GM23338 (cell line): ENCODE data around the gene ABCC6. TPM values are rescaled to one million over a fixed set of nuclear protein-coding genes. Genes with fewer than 3 reads are reported as not detected.

Experiments
- ATAC-seq: fragments of 200-7000 bp; cut with Tn5 transposase; 3 replicates; pipeline ENCODE4 v1.9.1; 2020
- DNase-seq: peaks from one replicate; pipeline ENCODE4 v3.0.0-alpha.2; 2015; ENCODE audit warnings: low spot score
- H2AFZ ChIP-seq: fragments of 200-600 bp; sonication (generic); 2 replicates; pipeline ENCODE4 v1.8.0; 2016; ENCODE audit warnings: antibody characterized with exemption, mild to moderate bottlenecking, moderate library complexity
- H3F3A ChIP-seq: fragments of 200-600 bp; sonication (generic); replicated peaks from 2 replicates; pipeline ENCODE4 v1.8.0; 2017; ENCODE audit warnings: antibody characterized with exemption, mixed run types, low read depth
- H3K27ac ChIP-seq: fragments of 200-600 bp; sonication (generic); 2 replicates; pipeline ENCODE4 v1.6.1; 2016; ENCODE audit warnings: low read depth
- H3K27me3 ChIP-seq: fragments of 200-600 bp; sonication (generic); 2 replicates; pipeline ENCODE4 v1.8.0; 2016; ENCODE audit warnings: mild to moderate bottlenecking, mixed run types, moderate library complexity; ENCODE audit not compliant: insufficient read depth
- H3K36me3 ChIP-seq: fragments of 200-600 bp; sonication (generic); 2 replicates; pipeline ENCODE4 v1.8.0; 2016; ENCODE audit warnings: mild to moderate bottlenecking; ENCODE audit not compliant: insufficient read depth
- H3K4me1 ChIP-seq: fragments of 200-600 bp; sonication (generic); 2 replicates; pipeline ENCODE4 v1.8.0; 2016; ENCODE audit warnings: mild to moderate bottlenecking, moderate library complexity; ENCODE audit not compliant: insufficient read depth
- H3K4me2 ChIP-seq: fragments of 200-600 bp; sonication (generic); 2 replicates; pipeline ENCODE4 v1.7.1; 2017; ENCODE audit warnings: mixed run types
- H3K4me3 ChIP-seq: fragments of 200-600 bp; sonication (generic); 2 replicates; pipeline ENCODE4 v1.6.1; 2016; ENCODE audit warnings: mixed run types
- H3K79me2 ChIP-seq: fragments of 200-600 bp; sonication (generic); replicated peaks from 2 replicates; pipeline ENCODE4 v1.8.0; 2017; ENCODE audit warnings: mild to moderate bottlenecking; ENCODE audit not compliant: insufficient read depth
- H3K9me2 ChIP-seq: fragments of 200-600 bp; sonication (generic); 2 replicates; pipeline ENCODE4 v1.8.0; 2017; ENCODE audit not compliant: insufficient read depth
- H4K20me1 ChIP-seq: fragments of 200-600 bp; sonication (generic); replicated peaks from 2 replicates; pipeline ENCODE4 v1.8.0; 2017; ENCODE audit warnings: mild to moderate bottlenecking; ENCODE audit not compliant: insufficient read depth
- H3K27ac Mint-ChIP-seq: 2 replicates; pipeline ENCODE4 v1.8.0; 2020; ENCODE audit warnings: inconsistent platforms, mild to moderate bottlenecking, moderate library complexity, mixed read lengths
- H3K27me3 Mint-ChIP-seq: 3 replicates; pipeline ENCODE4 v1.8.0; 2022; ENCODE audit warnings: low read depth, mild to moderate bottlenecking, moderate library complexity, mixed read lengths, inconsistent platforms; ENCODE audit not compliant: insufficient read depth, poor library complexity
- H3K36me3 Mint-ChIP-seq: 3 replicates; pipeline ENCODE4 v1.8.0; 2021; ENCODE audit warnings: low read depth, mild to moderate bottlenecking, inconsistent platforms, moderate library complexity, mixed read lengths
- H3K4me1 Mint-ChIP-seq: 3 replicates; pipeline ENCODE4 v1.8.0; 2020; ENCODE audit warnings: mild to moderate bottlenecking, inconsistent platforms, mixed read lengths
- H3K4me3 Mint-ChIP-seq: 3 replicates; pipeline ENCODE4 v1.8.0; 2021; ENCODE audit warnings: moderate library complexity, mild to moderate bottlenecking, inconsistent platforms, mixed read lengths
- H3K9me3 Mint-ChIP-seq: 3 replicates; pipeline ENCODE4 v1.8.0; 2020; ENCODE audit warnings: moderate library complexity, mild to moderate bottlenecking, inconsistent platforms, mixed read lengths
- CREB1 ChIP-seq: fragments of 250-450 bp; sonication (Bioruptor Pico); IDR thresholded peaks from 2 replicates; pipeline ENCODE4 v1.5.0; 2020; ENCODE audit warnings: low read depth, mild to moderate bottlenecking, moderate library complexity
- NANOG ChIP-seq: IDR thresholded peaks from 2 replicates; pipeline ENCODE4 v1.6.1; 2016; ENCODE audit warnings: antibody characterized with exemption, borderline replicate concordance
- STAT1 ChIP-seq: IDR thresholded peaks from one replicate; pipeline ENCODE4 v1.6.1; 2016; ENCODE audit warnings: antibody characterized with exemption; ENCODE audit not compliant: unreplicated experiment
- ZNF114 ChIP-seq: fragments of 250-450 bp; sonication (Bioruptor Pico); IDR thresholded peaks from 2 replicates; pipeline ENCODE4 v1.5.0; 2020; ENCODE audit warnings: mild to moderate bottlenecking, moderate library complexity
- ZNF331 ChIP-seq: fragments of 250-450 bp; sonication (Bioruptor Pico); IDR thresholded peaks from 2 replicates; pipeline ENCODE4 v1.5.0; 2020; ENCODE audit warnings: low read depth, mild to moderate bottlenecking, moderate library complexity
- polyA plus RNA-seq: library from polyadenylated mRNA; unstranded; fragments of >200 nt; fragmentation: Nextera tagmentation; extraction: Ambion mirVana; gene quantifications from 2 replicates; pipeline ENCODE4 v1.2.1, GENCODE V29; 2016
- total RNA-seq: library from RNA; depleted of rRNA; stranded (reverse); fragments of >200 nt; shearing (Covaris generic); gene quantifications from 2 replicates; pipeline ENCODE4 v1.2.3, GENCODE V29; 2014
- TF ChIP-seq, protein P1 (sequence below), 2 experiments: fragments of 200-600 bp in 1 of 2; sonication (generic) in 1 of 2; conservative IDR thresholded peaks; 2 replicates each; pipeline versions ENCODE4 v1.5.1 to v1.6.1; 2016 to 2017; ENCODE audit warnings: antibody characterized with exemption in 2 of 2, low read depth in 2 of 2, mild to moderate bottlenecking in 2 of 2, moderate library complexity in 1 of 2
- TF ChIP-seq, protein P2 (sequence below): fragments of 250-450 bp; sonication (Bioruptor Pico); IDR thresholded peaks from 2 replicates; pipeline ENCODE4 v1.5.0; 2020; ENCODE audit warnings: mild to moderate bottlenecking, moderate library complexity
- TF ChIP-seq, protein P3 (sequence below): IDR thresholded peaks from one replicate; pipeline ENCODE4 v1.6.1; 2018; ENCODE audit warnings: antibody characterized with exemption; ENCODE audit not compliant: unreplicated experiment

ABCC6 gene
- total and polyA plus RNA-seq, 2 experiments from 2014 or later: 0.73 to 2.8 TPM

DNA sequence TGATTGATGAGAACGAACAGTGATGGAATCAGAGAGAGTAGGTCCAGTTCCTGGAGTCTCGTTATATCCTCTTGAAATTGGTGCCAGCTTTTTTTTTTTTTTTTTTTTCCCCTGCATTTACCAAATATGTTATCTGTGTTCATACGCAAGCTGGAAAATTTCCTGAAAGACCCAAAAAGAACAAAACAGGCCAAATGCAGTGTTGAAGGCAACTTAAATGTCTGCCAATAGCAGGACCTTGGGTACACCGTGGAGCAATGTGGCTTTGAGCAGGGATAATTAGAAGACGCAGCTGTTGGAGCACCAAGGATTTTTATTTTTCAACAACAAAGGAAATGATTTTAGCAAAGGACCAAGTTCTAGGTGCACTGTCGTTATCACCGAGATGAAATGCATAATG is 105.0 kb downstream of the ABCC6 start (continued):
- TF ChIP-seq, protein P1, sequence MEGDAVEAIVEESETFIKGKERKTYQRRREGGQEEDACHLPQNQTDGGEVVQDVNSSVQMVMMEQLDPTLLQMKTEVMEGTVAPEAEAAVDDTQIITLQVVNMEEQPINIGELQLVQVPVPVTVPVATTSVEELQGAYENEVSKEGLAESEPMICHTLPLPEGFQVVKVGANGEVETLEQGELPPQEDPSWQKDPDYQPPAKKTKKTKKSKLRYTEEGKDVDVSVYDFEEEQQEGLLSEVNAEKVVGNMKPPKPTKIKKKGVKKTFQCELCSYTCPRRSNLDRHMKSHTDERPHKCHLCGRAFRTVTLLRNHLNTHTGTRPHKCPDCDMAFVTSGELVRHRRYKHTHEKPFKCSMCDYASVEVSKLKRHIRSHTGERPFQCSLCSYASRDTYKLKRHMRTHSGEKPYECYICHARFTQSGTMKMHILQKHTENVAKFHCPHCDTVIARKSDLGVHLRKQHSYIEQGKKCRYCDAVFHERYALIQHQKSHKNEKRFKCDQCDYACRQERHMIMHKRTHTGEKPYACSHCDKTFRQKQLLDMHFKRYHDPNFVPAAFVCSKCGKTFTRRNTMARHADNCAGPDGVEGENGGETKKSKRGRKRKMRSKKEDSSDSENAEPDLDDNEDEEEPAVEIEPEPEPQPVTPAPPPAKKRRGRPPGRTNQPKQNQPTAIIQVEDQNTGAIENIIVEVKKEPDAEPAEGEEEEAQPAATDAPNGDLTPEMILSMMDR (conservative IDR thresholded peaks at IDR 0.05; ENCODE audit: low read depth in 2 of 2): no peak

DNA sequence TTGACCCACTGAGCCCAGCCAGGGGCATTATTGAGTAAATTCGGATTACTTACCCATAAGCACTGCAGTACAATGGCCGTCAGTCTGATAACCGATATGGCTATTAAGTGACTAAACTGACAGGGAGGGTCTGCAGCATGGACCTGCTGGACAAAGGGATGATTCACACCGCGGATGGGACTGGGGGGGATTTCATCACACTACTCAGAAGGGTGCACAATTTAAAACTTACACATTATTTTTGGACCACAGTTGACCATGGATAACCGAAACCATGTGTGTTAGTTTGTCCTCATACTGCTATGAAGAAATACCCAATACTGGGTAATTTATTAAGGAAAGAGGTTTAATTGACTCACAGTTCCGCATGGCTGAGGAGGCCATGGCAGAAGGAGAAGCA is 106.5 kb downstream of the ABCC6 start:
- Mint-ChIP-seq H3K4me1 (no peaks in the 10 kb centered on the region), H3K9me3 (no peaks in the 10 kb centered on the region), H3K36me3 (peaks cover 76% of the 10 kb centered on the region), H3K27me3 (peaks cover 7% of the 10 kb centered on the region), H3K4me3 (no peak overlapping the region), H3K27ac (no peak overlapping the region)
- Histone ChIP-seq H3K27ac (no peak overlapping the region), H3F3A (no peaks in the 10 kb centered on the region), H3K27me3 (no peaks in the 10 kb centered on the region), H3K9me2 (no peaks in the 10 kb centered on the region), H3K79me2 (no peaks in the 10 kb centered on the region), H3K4me1 (no peaks in the 10 kb centered on the region), H3K4me2 (no peak overlapping the region), H2AFZ (no peak overlapping the region), H3K4me3 (no peak overlapping the region), H4K20me1 (peaks cover 9% of the 10 kb centered on the region; the same call in 1 of the 2 replicates), H3K36me3 (peaks cover 48% of the 10 kb centered on the region)
- ATAC-seq (no peak), DNase-seq (no peak)
- TF ChIP-seq ZNF331 (CRISPR knock-in tag) (no peak), CREB1 (CRISPR knock-in tag) (no peak), STAT1 (no peak), NANOG (no peak), ZNF114 (no peak)
- TF ChIP-seq, protein P2, sequence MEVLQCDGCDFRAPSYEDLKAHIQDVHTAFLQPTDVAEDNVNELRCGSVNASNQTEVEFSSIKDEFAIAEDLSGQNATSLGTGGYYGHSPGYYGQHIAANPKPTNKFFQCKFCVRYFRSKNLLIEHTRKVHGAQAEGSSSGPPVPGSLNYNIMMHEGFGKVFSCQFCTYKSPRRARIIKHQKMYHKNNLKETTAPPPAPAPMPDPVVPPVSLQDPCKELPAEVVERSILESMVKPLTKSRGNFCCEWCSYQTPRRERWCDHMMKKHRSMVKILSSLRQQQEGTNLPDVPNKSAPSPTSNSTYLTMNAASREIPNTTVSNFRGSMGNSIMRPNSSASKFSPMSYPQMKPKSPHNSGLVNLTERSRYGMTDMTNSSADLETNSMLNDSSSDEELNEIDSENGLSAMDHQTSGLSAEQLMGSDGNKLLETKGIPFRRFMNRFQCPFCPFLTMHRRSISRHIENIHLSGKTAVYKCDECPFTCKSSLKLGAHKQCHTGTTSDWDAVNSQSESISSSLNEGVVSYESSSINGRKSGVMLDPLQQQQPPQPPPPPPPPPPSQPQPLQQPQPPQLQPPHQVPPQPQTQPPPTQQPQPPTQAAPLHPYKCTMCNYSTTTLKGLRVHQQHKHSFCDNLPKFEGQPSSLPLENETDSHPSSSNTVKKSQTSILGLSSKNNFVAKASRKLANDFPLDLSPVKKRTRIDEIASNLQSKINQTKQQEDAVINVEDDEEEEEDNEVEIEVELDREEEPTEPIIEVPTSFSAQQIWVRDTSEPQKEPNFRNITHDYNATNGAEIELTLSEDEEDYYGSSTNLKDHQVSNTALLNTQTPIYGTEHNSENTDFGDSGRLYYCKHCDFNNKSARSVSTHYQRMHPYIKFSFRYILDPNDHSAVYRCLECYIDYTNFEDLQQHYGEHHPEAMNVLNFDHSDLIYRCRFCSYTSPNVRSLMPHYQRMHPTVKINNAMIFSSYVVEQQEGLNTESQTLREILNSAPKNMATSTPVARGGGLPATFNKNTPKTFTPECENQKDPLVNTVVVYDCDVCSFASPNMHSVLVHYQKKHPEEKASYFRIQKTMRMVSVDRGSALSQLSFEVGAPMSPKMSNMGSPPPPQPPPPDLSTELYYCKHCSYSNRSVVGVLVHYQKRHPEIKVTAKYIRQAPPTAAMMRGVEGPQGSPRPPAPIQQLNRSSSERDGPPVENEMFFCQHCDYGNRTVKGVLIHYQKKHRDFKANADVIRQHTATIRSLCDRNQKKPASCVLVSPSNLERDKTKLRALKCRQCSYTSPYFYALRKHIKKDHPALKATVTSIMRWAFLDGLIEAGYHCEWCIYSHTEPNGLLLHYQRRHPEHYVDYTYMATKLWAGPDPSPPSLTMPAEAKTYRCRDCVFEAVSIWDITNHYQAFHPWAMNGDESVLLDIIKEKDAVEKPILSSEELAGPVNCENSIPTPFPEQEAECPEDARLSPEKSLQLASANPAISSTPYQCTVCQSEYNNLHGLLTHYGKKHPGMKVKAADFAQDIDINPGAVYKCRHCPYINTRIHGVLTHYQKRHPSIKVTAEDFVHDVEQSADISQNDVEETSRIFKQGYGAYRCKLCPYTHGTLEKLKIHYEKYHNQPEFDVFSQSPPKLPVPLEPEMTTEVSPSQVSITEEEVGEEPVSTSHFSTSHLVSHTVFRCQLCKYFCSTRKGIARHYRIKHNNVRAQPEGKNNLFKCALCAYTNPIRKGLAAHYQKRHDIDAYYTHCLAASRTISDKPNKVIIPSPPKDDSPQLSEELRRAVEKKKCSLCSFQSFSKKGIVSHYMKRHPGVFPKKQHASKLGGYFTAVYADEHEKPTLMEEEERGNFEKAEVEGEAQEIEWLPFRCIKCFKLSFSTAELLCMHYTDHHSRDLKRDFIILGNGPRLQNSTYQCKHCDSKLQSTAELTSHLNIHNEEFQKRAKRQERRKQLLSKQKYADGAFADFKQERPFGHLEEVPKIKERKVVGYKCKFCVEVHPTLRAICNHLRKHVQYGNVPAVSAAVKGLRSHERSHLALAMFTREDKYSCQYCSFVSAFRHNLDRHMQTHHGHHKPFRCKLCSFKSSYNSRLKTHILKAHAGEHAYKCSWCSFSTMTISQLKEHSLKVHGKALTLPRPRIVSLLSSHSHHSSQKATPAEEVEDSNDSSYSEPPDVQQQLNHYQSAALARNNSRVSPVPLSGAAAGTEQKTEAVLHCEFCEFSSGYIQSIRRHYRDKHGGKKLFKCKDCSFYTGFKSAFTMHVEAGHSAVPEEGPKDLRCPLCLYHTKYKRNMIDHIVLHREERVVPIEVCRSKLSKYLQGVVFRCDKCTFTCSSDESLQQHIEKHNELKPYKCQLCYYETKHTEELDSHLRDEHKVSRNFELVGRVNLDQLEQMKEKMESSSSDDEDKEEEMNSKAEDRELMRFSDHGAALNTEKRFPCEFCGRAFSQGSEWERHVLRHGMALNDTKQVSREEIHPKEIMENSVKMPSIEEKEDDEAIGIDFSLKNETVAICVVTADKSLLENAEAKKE (CRISPR knock-in tag): no peak
- TF ChIP-seq, protein P3, sequence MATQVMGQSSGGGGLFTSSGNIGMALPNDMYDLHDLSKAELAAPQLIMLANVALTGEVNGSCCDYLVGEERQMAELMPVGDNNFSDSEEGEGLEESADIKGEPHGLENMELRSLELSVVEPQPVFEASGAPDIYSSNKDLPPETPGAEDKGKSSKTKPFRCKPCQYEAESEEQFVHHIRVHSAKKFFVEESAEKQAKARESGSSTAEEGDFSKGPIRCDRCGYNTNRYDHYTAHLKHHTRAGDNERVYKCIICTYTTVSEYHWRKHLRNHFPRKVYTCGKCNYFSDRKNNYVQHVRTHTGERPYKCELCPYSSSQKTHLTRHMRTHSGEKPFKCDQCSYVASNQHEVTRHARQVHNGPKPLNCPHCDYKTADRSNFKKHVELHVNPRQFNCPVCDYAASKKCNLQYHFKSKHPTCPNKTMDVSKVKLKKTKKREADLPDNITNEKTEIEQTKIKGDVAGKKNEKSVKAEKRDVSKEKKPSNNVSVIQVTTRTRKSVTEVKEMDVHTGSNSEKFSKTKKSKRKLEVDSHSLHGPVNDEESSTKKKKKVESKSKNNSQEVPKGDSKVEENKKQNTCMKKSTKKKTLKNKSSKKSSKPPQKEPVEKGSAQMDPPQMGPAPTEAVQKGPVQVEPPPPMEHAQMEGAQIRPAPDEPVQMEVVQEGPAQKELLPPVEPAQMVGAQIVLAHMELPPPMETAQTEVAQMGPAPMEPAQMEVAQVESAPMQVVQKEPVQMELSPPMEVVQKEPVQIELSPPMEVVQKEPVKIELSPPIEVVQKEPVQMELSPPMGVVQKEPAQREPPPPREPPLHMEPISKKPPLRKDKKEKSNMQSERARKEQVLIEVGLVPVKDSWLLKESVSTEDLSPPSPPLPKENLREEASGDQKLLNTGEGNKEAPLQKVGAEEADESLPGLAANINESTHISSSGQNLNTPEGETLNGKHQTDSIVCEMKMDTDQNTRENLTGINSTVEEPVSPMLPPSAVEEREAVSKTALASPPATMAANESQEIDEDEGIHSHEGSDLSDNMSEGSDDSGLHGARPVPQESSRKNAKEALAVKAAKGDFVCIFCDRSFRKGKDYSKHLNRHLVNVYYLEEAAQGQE: no peak
- TF ChIP-seq, protein P1 (conservative IDR thresholded peaks at IDR 0.05; ENCODE audit: low read depth in 2 of 2): no peak
